Amniotic epithelial cell (primary cell): ENCODE measurements around the gene ZFAND2A.
"Not testable (repeated sequence)": the region's sequence is repeated elsewhere in the genome, so short reads cannot be mapped to it uniquely, and the experiment has no call there.

ENCODE experiments used
- DNase-seq: peaks from one replicate; pipeline ENCODE4 v3.0.0-alpha.2; 2010; ENCODE audit warnings: low read depth

ZFAND2A gene

DNA sequence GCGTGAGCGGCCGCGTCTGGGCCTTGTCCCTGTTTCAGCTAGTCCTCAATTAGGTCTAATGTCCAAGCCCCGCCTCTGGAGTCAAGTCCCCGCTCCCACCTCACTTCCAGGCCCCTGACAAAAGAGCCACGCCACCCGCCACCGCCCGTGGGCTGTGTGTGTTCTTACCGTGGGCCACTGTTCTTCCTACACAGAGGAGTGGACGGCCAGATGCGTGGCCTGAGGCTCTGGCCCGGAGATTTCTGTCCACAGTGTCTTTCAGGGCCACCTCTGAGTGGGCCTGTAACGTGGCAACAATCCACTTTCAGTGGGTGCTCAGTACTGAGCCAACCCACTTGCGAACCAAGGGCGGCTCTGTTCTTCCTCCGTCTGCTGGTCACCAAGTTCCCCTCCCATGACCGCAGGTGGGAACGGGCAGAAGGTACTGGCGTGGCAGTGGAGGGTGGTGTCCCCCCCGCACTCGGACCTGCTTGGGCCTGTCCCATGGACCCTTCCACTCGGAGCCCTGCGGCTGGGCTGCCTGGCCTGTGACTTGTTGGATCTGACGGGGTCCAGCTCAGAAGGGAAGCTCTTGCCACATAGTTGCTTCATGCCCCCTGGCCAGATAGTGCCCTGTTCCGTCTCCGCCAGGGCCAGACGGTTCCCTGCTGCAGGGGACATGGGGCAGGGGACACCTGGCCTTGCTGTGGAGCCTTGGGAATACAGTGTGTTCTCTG, 15.0 kb upstream of the ZFAND2A start:
- no peak for DNase-seq

DNA sequence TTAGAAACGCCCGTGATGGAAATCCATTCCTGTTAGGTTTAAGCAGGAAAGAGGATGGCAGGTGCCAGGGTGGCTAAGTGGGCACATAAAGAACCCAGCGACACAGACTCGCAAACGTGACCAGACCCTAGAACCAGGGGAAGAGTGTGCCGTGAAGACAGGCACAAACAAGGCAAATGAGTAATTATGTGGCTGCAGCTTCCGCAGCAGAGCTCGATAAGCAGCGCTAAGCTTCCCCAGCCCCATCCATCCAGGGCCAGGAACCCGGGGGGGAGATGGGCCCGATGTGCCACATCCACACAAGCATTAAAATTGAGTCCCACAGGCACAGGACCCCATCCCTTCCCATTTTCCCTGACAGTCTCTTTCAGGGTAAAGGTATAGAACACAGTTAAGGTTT, 14.0 kb upstream of the ZFAND2A start:
- no peak for DNase-seq

DNA sequence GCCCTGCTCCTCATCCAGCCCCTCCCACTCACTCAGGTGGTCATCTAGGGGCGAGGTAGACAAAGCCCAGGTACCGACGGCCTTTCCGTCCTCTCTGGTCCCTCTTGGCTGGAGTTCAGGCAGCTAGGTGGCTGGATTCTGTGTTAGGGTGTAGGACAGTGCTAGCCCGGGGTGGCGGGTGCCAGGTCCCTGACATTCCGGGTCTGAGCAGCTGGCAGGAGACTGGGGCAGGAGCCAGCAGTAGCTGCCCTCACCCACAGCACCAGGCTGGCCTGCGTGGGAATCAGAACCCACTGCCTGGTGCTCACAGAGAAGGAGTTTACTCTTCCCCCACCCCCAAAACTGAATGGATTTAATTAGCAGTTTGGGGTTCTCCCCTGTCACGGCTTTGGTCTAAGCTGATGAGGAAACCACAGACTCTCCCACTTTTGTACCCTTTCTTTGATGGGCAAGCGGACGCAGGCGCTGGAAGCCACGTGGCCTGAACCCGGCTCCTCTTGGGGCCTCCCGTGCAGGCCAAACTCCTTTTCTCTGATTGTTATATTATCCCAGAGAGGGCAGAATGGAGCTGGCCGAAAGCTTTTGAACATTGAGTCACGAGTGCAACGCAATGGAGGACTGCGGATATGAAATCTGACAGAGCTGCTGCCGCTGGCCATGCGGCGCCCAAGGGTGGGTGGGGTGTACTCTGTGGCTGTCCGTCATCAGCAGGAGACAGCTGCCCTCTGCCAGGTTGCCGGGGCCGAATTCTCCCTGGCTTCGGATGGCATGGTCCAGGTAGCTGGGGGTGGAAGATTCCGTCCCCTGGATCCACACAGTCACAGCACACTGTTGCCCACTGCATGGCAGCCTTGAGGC, 12.9 kb upstream of the ZFAND2A start:
- no peak for DNase-seq

GRCh38 chr7:1171516-1171915, 11.5 kb upstream of the ZFAND2A start:
- not testable (repeated sequence) for DNase-seq

DNA sequence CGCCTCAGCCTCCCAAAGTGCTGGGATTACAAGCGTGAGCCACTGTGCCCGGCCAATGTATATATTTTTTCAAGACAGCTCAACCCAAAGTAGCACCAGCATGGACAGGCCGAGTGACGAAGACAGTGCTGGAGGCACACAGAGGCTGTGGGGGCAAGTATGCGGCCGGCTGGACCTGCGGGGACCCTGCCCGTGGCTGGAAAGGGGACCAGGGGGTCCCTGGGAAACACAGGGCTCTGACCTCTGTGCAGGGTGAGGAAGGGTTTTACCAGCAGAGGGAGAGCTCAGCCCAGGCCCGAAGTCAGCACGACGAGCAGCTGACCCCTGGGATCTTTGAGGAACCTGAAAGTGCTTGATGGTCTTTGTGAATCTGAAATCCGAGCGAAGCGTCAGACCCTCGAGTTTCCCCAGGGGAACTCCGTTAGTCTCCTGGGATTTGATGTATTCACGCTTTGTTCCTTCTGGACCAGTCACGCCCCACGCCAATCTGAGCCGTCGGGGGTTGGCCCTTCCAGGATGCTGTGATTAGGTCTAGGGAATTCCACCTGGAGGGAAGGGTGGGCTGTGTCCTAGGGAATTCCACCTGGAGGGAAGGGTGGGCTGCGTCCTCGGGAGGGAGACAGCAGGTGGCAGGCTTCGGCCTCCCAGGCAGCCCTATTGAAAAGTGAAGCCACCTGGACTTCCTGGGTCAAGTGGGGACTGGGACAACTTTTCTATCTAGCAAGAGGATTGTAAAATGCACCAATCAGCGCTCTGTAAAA, 10.9 kb upstream of the ZFAND2A start:
- DNase-seq = no peak

GRCh38 chr7:1169409-1170368, 9.7 kb upstream of the ZFAND2A start:
- DNase-seq = peak; percentile 58

DNA sequence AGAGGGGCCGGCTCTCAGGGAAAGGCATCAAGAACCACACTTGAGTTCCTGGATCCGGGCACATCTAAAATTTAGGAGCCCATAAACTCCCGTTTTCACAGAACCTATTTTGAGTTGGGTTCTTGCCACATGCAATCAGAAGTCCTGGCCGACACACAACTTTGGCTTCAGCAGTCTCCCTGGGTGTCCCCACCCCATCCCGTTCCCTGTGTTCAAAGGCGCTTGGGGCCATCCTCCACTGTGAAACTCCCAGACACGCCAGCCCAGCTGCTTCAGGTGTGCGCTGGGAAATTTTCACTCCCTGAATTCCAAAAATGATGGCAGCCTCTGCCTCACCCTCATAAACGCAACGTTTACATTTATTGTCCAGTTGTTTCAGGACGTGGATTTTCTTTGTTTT, 8.4 kb upstream of the ZFAND2A start:
- no peak for DNase-seq

DNA sequence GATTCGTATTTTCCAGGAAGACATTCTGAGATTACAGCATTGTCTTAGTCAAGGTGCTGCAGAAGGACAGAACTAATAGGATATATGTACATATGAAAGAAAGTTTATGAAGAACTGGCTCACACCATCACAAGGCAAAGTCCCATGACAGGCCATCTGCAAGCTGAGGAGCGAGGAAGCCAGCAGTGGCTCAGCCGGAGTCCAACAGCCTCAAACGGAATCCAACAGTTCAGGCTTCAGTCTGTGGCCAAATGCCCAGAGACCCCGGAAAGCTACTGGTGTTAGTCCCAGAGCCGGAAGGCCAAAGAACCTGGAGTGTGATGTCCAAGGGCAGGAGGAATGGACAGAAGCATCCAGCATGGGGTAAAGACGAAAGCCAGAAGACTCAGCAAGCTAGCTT, 4.4 kb upstream of the ZFAND2A start:
- no peak for DNase-seq

- DNase-seq = no peak
Measured at GRCh38 chr7:1163121-1163520, 3.1 kb upstream of the ZFAND2A start.

- DNase-seq = no peak
Measured at GRCh38 chr7:1160670-1161021, 650 bp upstream of the ZFAND2A start.

- not testable (repeated sequence) for DNase-seq
Measured at GRCh38 chr7:1159231-1159630, 765 bp downstream of the ZFAND2A start.

DNA sequence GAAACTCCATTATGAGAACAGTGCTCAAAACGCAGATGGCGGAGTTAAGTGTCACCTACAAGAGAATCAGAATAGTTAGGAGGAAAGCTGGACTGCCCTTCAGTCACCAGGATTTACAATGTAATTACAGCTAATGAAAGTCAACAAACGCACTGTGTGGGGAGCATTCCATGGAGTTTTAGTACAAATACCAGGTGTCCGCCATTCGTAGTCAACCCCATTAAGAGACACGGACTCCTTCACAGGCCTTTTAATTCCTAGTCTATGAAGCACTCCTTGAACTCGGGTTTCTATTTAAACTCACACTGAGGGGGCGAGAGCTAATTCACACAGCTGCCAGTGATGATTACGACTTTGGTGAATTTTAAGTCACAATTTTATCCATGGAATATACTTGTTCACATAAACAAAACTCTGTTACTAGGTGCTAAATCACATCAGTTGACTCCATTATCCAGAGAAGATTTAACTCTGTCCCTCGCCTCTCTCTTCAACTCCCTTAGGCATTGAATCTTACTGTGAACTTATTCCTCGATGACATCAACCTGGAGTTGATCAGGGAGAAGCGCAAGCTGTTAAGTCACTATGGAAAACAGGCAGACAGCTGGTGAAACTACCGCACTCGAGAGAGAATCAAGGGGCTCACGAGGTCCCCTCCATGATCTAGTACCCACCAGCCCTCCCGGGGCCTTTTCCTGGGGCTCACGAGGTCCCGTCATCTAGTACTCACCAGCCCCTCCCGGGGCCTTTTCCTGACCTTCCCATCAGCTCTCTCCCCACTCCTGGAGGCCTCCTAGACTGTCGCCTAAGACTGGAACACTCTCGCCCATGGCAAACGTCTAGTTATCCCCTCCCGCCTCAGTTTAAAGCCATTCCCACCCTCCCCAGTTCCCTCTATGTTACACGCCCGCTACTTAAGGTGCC, 1.5 kb downstream of the ZFAND2A start:
- DNase-seq = no peak

DNA sequence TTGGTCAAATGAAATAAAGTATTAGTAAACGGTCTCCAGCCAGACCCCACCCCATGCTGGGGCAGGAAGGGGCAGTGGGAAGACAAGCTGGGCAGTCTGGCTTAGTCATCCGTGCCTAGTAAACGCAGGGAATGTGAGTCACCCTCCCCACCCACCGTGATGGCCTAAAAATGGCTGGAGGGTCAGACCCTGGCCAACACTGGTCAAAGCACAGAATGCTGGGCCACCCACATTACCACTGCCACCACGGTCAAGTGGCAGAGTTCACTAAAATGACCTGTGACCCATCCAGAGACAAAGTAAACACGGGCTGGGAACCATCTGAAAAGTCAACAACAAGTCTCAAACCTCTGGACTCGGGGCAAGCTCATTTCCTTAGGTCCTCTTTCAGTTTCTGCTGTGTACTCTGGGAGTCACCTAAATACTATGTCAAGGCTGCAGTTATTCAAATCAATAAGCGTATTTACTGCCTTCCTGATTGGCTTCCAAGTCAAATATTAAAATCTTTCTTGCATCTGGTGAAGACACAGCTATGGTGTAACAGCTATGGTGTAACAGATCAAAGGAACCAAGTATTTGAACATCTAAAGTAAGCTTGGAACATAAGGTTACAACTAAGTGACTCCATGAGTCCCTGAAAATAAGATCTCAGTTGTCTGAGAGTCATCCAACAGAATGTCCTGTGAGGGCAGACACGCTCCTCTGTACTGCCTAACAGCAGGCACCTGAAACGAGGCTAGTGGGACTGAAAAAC, 3.0 kb downstream of the ZFAND2A start:
- peak; percentile 24 for DNase-seq

DNA sequence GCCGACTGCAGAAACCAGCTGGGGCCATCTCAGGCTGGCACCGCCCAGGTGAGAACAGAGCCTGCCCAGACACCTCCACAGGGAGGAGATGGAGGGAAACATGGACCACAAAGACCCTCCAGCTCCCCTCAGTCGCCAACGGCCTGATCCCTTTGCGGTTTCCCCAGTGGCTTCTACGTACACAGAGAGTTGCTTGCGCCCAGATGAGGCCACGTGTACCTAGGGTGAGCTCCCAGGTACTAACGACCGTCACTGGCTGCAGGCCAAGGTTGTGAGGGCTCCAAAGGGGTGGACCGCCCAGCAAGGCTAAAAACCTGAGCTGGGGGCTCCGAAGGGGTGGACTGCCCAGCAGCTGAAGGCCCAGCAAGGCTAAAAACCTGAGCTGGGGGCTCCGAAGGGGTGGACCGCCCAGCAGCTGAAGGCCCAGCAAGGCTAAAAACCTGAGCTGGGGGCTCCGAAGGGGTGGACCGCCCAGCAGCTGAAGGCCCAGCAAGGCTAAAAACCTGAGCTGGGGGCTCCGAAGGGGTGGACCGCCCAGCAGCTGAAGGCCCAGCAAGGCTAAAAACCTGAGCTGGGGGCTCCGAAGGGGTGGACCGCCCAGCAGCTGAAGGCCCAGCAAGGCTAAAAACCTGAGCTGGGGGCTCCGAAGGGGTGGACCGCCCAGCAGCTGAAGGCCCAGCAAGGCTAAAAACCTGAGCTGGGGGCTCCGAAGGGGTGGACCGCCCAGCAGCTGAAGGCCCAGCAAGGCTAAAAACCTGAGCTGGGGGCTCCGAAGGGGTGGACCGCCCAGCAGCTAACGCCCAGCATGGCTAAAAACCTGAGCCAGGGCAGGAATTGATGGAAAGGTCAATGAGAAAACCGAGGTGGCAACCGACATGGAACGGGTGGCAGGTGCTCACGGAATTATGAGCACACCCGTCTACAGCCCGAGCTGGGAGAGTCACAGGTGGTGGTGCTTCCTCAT, 3.9 kb downstream of the ZFAND2A start:
- DNase-seq = not testable (repeated sequence)

GRCh38 chr7:1154172-1154739, 5.7 kb downstream of the ZFAND2A start:
- no peak for DNase-seq

DNA sequence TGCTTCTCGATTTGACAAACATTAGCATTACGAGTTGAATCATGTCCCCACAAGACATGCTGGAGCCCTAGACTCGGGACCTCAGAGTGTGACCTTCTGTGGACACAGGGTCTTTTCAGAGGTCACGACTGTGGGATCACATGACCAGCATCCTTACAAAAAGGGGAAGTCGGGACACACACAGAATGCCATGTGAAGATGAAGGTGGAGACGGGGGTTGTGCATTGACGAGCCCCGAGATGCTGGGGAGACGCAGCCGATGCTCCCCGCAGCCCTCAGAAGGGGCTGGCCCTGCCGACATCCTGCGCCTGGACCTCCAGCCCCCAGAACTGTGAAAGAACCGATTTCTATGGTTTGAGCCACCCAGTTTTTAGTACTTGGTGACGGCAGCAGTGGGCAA, 7.5 kb downstream of the ZFAND2A start:
- DNase-seq = no peak

DNA sequence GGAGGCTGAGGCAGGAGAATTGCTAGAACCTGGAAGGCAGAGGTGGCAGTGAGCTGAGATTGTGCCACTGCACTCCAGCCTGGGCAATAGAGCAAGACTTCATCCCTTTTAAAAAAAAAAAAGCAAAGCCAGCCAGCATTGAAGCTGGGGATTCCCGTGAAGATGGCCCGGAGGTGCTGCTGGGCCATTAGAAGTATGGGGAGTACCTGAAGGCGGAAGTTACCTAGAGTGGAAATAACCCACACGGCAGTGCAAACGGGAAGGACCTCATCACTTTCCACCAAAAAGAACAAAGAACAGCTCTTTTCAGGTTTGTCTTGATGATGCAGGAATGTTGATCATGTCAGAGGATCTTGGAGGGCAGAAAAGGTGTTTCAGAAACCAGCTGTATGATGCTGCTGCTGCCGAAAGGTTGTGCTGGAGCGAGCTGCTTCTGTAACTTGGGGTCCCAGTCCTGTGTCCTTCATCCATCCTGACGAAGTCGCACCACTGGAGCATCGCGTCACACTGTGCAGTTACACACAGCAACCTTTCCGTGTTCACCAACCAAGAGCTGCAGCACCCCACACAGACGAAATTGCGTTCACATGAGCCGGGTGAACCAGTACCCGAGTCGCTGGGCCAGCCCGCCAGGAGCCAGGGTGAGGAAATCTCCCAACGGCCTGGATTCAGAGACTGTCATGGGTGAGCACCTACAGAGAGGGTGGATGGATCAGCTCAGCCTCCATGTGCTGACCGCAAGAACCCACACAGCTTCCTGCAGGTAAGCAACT, 8.2 kb downstream of the ZFAND2A start:
- no peak for DNase-seq
